Measurements from ENCODE around the gene PTPRU.

Gene PTPRU

DNA sequence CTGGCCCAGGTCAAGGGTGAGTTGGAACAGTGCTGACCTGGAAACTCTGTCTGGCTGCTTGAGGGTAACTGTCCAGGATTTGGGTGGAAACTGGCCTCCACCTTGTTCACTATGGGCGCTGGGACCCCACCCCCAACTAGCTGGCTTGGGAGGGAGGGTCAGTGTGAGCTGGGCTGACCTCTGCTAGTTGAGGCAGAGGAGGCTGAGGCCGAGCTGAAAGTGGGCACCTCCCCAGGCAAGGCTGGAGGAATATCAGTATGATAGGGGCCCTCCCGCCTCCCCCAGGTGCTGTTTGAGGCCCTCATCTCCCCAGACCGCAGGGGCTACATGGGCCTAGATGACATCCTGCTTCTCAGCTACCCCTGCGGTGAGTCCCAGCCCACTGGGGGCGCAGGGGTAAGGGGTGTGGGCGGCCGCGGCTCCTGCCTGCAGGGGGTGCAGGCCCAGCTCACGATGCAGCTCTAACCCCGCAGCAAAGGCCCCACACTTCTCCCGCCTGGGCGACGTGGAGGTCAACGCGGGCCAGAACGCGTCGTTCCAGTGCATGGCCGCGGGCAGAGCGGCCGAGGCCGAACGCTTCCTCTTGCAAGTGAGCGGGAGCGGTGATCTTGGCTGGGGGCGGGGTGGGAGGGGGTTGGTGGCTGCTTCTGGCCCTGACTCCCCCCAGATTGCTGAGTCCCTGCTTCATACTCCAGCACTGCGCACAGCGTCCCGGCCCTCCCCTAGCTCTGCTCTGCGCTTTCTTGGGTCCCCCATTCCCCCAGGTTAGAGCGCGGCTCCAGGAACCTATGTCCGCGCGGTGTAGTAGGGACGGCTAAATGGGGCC lies 22.9 kb downstream of the PTPRU start:
- H4K20me1 ChIP-seq: no peaks in the 10 kb centered on the region
- H3K9ac ChIP-seq: peak overlapping the region; percentile 34; the same call in 1 of the 2 replicates
- H3K27me3 ChIP-seq: peaks cover 42% of the 10 kb centered on the region
- TF ChIP-seq Cebpa-rat (IDR thresholded peaks at IDR 0.05): no peak
- no peak overlapping the region for H3K27ac ChIP-seq
- no peaks in the 10 kb centered on the region for H3K36me3 ChIP-seq
- H3K9me3 ChIP-seq: no peaks in the 10 kb centered on the region
- H3K4me3 ChIP-seq: peak overlapping the region; percentile 68
- peak overlapping the region; percentile 99 for H3K4me2 ChIP-seq
- H3K4me1 ChIP-seq: peaks cover 20% of the 10 kb centered on the region

DNA sequence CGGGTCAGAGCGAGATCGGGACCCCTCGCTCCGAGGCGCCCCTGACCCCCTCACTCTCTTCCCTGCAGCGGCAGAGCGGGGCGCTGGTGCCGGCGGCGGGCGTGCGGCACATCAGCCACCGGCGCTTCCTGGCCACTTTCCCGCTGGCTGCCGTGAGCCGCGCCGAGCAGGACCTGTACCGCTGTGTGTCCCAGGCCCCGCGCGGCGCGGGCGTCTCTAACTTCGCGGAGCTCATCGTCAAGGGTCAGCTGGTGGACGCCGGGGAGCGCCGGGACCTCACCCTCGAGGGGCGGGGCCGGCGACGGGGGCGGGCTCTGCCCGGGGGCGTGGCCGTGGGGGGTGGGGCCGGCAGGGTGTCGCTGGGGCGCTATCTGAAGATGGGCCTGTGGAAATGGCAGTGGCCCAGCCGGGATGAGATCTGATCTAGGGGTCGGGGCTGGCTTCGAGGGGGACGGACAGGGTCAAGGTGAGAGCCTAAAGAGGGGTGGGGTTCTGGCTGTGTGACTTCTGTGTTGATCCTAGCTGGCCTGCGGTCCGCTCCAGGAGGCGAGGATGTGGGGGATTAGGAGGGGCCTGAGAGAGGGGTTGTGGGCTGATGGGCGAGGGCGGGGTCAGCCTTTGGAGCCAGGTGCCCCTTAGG lies 23.6 kb downstream of the PTPRU start:
- peak overlapping the region; percentile 99 for H3K4me2 ChIP-seq

DNA sequence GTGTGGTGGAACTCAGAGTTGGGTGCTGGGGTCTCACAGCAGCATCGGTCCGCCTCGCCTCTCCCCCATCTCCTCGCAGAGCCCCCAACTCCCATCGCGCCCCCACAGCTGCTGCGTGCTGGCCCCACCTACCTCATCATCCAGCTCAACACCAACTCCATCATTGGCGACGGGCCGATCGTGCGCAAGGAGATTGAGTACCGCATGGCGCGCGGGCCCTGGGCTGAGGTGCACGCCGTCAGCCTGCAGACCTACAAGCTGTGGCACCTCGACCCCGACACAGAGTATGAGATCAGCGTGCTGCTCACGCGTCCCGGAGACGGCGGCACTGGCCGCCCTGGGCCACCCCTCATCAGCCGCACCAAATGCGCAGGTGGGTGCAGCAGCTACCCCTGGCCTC lies 24.2 kb downstream of the PTPRU start:
- Histone ChIP-seq H3K27ac (no peak overlapping the region), H3K36me3 (no peaks in the 10 kb centered on the region), H3K4me1 (peaks cover 20% of the 10 kb centered on the region), H3K4me2 (peak overlapping the region; percentile 99), H3K9ac (no peak overlapping the region), H3K27me3 (peaks cover 42% of the 10 kb centered on the region), H4K20me1 (no peaks in the 10 kb centered on the region), H3K4me3 (no peak overlapping the region), H3K9me3 (no peaks in the 10 kb centered on the region)
- no peak for TF ChIP-seq Cebpa-rat (IDR thresholded peaks at IDR 0.05)

More for the DNA sequence above, 23.6 kb downstream of the PTPRU start:
- H3K36me3 ChIP-seq: no peaks in the 10 kb centered on the region
- H3K4me3 ChIP-seq: peak overlapping the region; percentile 68
- no peaks in the 10 kb centered on the region for H4K20me1 ChIP-seq
- peaks cover 20% of the 10 kb centered on the region for H3K4me1 ChIP-seq
- peaks cover 42% of the 10 kb centered on the region for H3K27me3 ChIP-seq
- no peaks in the 10 kb centered on the region for H3K9me3 ChIP-seq
- H3K27ac ChIP-seq: no peak overlapping the region
- no peak for TF ChIP-seq Cebpa-rat (IDR thresholded peaks at IDR 0.05)
- H3K9ac ChIP-seq: peak overlapping the region; percentile 34; the same call in 1 of the 2 replicates

DNA sequence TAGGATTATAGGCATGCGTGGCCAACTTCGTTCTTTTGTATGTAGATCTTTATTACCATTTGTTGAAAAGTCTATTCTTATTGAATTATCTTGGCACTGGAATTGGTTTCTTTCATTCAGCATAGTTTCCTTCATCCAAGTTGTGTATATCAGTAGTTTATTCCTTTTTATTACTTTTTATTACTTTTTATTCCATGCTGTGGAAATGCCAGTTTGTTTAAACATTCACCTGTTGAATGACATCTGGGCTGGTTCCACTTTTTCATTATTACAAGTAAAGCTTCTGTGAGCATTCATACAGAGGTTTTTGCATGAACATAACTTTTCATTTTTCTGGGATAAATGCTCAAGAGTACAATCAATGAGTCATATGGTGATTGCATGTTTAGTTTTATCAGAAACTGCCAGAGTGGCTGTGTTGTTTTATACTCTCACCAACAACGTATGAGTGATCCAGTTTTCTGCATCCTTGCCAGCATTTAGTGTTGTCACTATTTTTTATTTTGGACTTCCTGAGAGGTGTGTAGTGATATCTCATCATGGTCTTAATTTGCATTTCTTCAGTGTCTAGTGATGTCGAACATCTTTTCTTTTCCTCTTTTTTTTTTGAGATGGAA lies 28.6 kb downstream of the PTPRU start:
- no peak overlapping the region for H3K27ac ChIP-seq
- H3K4me2 ChIP-seq: no peak overlapping the region
- H3K27me3 ChIP-seq: peaks cover 14% of the 10 kb centered on the region
- H3K4me3 ChIP-seq: no peak overlapping the region
- TF ChIP-seq Cebpa-rat (IDR thresholded peaks at IDR 0.05): no peak
- no peaks in the 10 kb centered on the region for H3K9me3 ChIP-seq
- H3K36me3 ChIP-seq: no peaks in the 10 kb centered on the region
- H3K4me1 ChIP-seq: 0 out of 2 replicates have a peak, but pooled peaks cover 5% of the 10 kb centered on the region
- no peaks in the 10 kb centered on the region for H4K20me1 ChIP-seq
- H3K9ac ChIP-seq: no peak overlapping the region

DNA sequence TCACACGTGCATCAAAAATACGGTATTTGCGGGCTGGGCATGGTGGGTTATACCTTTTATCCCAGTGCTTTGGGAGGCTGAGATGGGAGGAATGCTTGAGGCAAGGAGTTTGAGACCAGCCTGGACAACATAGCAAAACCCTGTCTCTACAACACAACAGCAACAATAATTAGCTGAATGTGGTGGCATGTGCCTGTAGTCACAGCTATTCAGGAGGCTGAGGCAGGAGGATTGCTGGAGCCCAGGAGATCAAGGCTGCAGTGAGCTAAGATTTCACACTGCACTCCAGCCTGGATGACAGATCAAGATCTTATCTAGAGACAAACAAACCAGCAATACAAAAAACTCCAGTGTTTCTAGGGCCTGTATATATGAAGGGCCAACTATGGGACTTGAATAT lies 30.6 kb downstream of the PTPRU start:
- TF ChIP-seq Cebpa-rat (IDR thresholded peaks at IDR 0.05): no peak

DNA sequence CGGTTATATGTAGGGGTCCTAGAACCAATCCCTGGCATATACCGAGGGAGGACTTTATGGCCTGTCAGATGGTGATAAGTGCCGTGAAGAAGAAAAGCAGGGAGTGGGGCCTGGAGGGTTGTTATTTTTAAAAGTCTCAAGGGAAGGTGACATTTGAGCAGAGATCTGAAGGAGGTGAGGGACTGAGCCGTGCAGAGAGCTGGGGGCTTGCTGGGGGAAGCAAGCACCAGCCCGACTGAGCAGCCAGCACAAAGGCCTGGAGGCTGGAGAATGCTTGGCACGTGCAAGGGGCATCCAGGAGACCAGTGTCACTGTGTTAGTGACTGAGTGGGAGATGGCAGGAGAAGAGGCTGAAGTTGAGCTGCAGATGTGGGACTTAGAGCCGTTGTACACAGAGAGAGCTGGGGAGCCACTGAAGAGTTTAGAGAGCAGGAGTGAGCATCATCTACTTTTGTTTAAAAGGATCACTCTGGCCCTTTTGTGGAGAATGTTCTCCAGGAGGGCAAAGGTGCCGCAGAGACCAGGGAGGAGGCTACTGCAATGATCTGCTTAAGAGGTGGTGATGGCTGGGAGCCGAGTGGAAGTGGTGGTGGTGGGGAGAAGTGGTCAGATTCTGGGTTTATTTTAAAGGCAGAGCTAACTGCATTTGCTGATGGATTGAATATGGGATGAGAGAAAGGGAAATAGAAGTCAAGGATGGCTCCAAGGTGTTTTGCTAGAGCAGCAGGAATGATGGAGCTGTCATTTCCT lies 31.2 kb downstream of the PTPRU start:
- Histone ChIP-seq H4K20me1 (no peaks in the 10 kb centered on the region), H3K9me3 (no peaks in the 10 kb centered on the region), H3K4me1 (0 out of 2 replicates have a peak, but pooled peaks cover 5% of the 10 kb centered on the region), H3K9ac (no peak overlapping the region), H3K4me2 (no peak overlapping the region), H3K4me3 (no peak overlapping the region), H3K27ac (no peak overlapping the region), H3K36me3 (no peaks in the 10 kb centered on the region), H3K27me3 (no peaks in the 10 kb centered on the region)
- no peak for TF ChIP-seq Cebpa-rat (IDR thresholded peaks at IDR 0.05)

More for the DNA sequence above, 30.6 kb downstream of the PTPRU start:
- no peak overlapping the region for H3K4me3 ChIP-seq
- H3K4me1 ChIP-seq: 0 out of 2 replicates have a peak, but pooled peaks cover 5% of the 10 kb centered on the region
- H3K9ac ChIP-seq: no peak overlapping the region
- no peaks in the 10 kb centered on the region for H3K27me3 ChIP-seq
- no peak overlapping the region for H3K4me2 ChIP-seq
- H4K20me1 ChIP-seq: no peaks in the 10 kb centered on the region
- no peak overlapping the region for H3K27ac ChIP-seq
- no peaks in the 10 kb centered on the region for H3K9me3 ChIP-seq
- no peaks in the 10 kb centered on the region for H3K36me3 ChIP-seq

DNA sequence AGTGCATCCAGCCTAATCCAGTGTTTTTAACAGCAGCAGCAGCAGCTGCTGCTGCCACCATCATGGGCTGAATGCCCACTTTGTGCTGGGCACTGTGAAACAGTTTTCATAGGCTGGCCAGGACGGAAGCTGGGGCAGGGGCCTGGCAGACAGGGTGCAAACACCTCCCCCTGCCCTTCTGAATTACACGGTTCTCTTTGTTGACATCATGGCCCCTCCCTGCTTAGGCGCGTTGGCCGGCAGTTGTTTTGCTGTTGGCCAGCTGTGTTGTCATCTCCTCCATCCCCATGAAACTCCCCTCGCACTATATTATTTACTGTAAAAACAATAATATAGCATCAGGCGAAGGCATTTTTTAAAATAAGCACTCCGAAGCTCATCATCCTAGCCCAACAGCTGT lies 33.1 kb downstream of the PTPRU start:
- H3K4me2 ChIP-seq: no peak overlapping the region
- no peak for TF ChIP-seq Cebpa-rat (IDR thresholded peaks at IDR 0.05)
- H3K9ac ChIP-seq: no peak overlapping the region
- H3K4me1 ChIP-seq: 0 out of 2 replicates have a peak, but pooled peaks cover 5% of the 10 kb centered on the region
- H4K20me1 ChIP-seq: no peaks in the 10 kb centered on the region
- no peaks in the 10 kb centered on the region for H3K9me3 ChIP-seq
- no peak overlapping the region for H3K27ac ChIP-seq
- no peaks in the 10 kb centered on the region for H3K36me3 ChIP-seq
- no peaks in the 10 kb centered on the region for H3K27me3 ChIP-seq
- no peak overlapping the region for H3K4me3 ChIP-seq

DNA sequence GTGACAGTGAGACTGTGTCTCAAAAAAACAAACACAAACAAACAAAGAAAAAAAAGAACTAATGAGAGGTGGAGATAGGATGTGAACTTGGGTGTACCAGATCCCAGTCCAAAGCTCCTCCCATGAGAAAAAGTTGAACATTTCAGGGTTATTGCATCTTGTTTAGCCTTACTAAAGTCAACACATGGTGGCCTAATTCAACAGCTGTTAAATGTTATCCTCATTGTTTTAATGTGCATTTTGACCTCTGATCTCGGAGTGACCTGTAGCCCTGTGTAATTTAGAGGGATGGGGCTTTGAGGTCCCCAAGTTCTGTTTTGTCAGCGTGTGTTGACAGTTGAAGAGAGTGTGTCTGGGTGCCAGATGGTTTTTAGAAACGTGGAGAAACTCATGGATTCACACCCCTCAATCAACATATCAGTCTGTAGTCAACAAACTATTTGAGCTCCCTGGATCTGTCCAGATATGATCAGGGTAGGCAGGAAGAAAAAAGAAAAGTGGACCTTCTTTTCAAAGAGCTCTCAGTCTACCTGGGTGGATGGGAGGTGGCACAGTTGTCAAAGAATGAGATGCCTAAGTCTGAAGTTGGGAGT lies 34.7 kb downstream of the PTPRU start:
- Histone ChIP-seq H3K36me3 (no peaks in the 10 kb centered on the region), H3K27ac (no peak overlapping the region), H3K9me3 (no peaks in the 10 kb centered on the region), H3K4me3 (no peak overlapping the region), H3K4me2 (no peak overlapping the region), H3K9ac (no peak overlapping the region), H3K4me1 (0 out of 2 replicates have a peak, but pooled peaks cover 5% of the 10 kb centered on the region), H4K20me1 (no peaks in the 10 kb centered on the region), H3K27me3 (no peaks in the 10 kb centered on the region)
- no peak for TF ChIP-seq Cebpa-rat (IDR thresholded peaks at IDR 0.05)

DNA sequence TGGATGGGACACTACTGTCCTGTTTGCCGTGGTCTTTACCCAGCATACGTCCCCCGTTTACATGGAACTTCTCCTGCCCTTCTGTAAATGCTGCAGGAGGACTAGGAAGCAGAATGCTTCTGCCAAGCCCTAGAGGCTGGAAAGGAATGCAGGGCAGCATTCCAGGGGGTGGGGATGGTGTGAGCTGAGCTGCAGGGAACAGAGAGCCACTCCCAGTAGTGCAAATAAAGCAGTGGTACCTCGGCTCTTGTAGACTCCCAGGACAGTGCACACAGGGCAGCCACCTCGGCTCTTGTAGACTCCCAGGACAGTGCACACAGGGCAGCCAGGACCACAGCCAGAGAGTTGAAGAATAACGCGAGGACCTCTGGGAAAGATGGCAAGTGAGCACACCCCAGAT lies 35.4 kb downstream of the PTPRU start:
- Histone ChIP-seq H3K4me3 (no peak overlapping the region), H3K9me3 (no peaks in the 10 kb centered on the region), H3K27ac (no peak overlapping the region), H3K9ac (no peak overlapping the region), H4K20me1 (no peaks in the 10 kb centered on the region), H3K36me3 (no peaks in the 10 kb centered on the region), H3K27me3 (no peaks in the 10 kb centered on the region), H3K4me2 (no peak overlapping the region), H3K4me1 (0 out of 2 replicates have a peak, but pooled peaks cover 5% of the 10 kb centered on the region)
- no peak for TF ChIP-seq Cebpa-rat (IDR thresholded peaks at IDR 0.05)

Measured in BLaER1 (cell line).